GM21825 (cell line): ENCODE results near the gene VDR.

Source experiments
- ATAC-seq: cut with Tn5 transposase; IDR thresholded peaks from one replicate; pipeline ENCODE4 v1.9.1; 2021; ENCODE audit warnings: mild to moderate bottlenecking, moderate library complexity; ENCODE audit not compliant: unreplicated experiment

Gene VDR

GRCh38 chr12:47904713-47905709 is at the start of gene VDR:
Gene VDR, minus strand, starts transcription at chr12:47904994. Its CDS starts 25,881 bp downstream, at chr12:47879113.
- peak; percentile 62 for ATAC-seq

- no peak for ATAC-seq
These were observed 49.3 kb upstream of the VDR start for GRCh38 chr12:47954058-47954457.

GRCh38 chr12:47950856-47951468 is 46.2 kb upstream of the VDR start:
- no peak for ATAC-seq

- ATAC-seq, result no peak
These were observed 44.9 kb upstream of the VDR start for GRCh38 chr12:47949441-47950341.

- no peak for ATAC-seq
These were observed 42.5 kb upstream of the VDR start for GRCh38 chr12:47947341-47947740.

- ATAC-seq, result no peak
These were observed 41.9 kb upstream of the VDR start for GRCh38 chr12:47946413-47947323.

GRCh38 chr12:47945341-47945728 is 40.5 kb upstream of the VDR start:
- ATAC-seq, result no peak

GRCh38 chr12:47944685-47945340 is 40.0 kb upstream of the VDR start:
- ATAC-seq, result no peak

- no peak for ATAC-seq
These were observed 39.0 kb upstream of the VDR start for GRCh38 chr12:47943623-47944340.

- ATAC-seq, result no peak
These were observed 37.9 kb upstream of the VDR start for GRCh38 chr12:47942614-47943225.

- no peak for ATAC-seq
These were observed 37.2 kb upstream of the VDR start for GRCh38 chr12:47941871-47942613.

GRCh38 chr12:47941475-47941780 is 36.6 kb upstream of the VDR start:
- no peak for ATAC-seq

- ATAC-seq, result no peak
These were observed 36.1 kb upstream of the VDR start for GRCh38 chr12:47940773-47941474.

- ATAC-seq, result no peak
These were observed 34.3 kb upstream of the VDR start for GRCh38 chr12:47939009-47939601.

- ATAC-seq, result no peak
These were observed 33.8 kb upstream of the VDR start for GRCh38 chr12:47938594-47938993.

GRCh38 chr12:47938093-47938492 is 33.3 kb upstream of the VDR start:
- ATAC-seq, result no peak

- ATAC-seq, result no peak
These were observed 30.4 kb upstream of the VDR start for GRCh38 chr12:47935184-47935583.
